Measurements from ENCODE around the gene PEAK1.

The PEAK1 gene, protein sequence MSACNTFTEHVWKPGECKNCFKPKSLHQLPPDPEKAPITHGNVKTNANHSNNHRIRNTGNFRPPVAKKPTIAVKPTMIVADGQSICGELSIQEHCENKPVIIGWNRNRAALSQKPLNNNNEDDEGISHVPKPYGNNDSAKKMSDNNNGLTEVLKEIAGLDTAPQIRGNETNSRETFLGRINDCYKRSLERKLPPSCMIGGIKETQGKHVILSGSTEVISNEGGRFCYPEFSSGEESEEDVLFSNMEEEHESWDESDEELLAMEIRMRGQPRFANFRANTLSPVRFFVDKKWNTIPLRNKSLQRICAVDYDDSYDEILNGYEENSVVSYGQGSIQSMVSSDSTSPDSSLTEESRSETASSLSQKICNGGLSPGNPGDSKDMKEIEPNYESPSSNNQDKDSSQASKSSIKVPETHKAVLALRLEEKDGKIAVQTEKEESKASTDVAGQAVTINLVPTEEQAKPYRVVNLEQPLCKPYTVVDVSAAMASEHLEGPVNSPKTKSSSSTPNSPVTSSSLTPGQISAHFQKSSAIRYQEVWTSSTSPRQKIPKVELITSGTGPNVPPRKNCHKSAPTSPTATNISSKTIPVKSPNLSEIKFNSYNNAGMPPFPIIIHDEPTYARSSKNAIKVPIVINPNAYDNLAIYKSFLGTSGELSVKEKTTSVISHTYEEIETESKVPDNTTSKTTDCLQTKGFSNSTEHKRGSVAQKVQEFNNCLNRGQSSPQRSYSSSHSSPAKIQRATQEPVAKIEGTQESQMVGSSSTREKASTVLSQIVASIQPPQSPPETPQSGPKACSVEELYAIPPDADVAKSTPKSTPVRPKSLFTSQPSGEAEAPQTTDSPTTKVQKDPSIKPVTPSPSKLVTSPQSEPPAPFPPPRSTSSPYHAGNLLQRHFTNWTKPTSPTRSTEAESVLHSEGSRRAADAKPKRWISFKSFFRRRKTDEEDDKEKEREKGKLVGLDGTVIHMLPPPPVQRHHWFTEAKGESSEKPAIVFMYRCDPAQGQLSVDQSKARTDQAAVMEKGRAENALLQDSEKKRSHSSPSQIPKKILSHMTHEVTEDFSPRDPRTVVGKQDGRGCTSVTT (N-terminal part only)

DNA sequence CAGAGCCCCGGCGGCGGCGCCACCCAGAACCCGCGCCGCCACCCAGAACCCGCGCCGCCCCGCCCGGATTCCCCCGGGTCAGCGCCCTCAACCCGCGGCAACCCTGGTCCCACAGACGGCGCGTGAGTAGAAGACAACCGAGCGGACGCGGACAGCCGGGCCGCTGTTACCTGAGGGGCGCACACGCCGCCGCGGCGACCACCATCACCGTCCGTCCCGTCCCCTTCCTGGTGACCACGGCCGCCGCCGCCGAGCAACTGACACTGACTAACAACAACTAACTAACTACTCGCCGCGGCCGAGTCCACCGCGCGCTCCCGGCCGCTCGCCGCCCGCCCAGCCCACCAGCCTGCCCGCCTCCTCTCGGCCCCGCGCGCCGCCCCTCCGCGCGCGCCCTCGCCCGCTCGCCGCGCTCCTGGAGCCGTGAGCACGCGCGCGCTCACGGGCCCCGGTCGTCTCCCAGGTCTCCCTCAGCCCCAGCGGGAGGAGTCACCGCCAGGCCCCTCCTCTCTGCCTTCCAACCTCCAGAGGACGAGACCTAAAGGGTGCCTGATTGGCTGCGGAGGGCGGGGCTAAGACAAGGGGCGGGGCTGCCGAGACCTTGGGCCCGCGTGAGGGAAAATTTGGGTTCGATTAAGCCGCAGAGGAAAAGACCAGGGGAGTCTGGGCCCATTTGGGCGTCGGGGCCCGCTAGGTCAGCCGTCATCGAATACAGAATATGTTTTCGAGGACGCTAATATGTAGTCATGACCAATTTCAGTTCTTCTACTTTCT, at the start of gene PEAK1:
Gene PEAK1 (minus strand): TSS at position 269 of the 774 bp plus-strand sequence. CDS start 238,178 bp downstream, outside the sequence.
- peak; percentile 75 to 100 (median 96) for DNase-seq

DNA sequence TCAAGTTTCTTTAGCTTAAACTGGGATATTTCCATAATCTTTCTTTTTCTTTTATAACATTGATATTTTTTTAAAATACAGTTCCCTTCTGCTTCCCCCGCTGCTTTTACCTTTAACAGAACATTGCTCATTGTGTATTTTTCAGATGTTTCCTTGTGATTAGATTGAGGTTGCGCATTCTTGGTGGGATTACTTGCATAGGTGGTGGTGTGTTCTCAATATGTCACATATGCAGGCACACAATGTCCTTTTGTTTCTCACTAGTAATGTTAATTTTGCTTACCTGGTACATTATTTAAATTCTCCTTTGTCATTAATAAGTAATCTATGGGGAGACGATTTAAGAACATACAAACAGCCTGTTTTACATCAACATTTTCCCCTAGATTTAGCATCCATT, 49.0 kb upstream of the PEAK1 start:
- no peak for DNase-seq

DNA sequence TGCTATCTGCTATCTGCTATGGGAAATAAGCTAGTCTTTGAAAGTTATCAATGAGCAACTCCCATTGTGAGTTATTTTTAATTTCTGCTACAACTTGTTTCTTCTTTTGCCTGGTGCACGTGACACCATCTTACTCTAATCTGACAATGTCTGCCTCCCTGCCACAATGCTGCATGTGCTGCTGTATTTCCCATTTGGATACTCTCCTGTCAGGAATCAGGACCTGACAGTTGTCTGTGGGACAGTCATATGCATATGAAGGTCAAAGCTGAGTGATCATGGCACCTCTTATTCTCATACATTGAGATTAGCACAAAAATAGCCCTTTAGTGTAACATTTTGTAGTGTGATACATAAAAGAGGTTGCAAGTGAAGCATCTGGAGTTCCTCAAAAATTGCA, 46.6 kb upstream of the PEAK1 start:
- DNase-seq, result no peak

DNA sequence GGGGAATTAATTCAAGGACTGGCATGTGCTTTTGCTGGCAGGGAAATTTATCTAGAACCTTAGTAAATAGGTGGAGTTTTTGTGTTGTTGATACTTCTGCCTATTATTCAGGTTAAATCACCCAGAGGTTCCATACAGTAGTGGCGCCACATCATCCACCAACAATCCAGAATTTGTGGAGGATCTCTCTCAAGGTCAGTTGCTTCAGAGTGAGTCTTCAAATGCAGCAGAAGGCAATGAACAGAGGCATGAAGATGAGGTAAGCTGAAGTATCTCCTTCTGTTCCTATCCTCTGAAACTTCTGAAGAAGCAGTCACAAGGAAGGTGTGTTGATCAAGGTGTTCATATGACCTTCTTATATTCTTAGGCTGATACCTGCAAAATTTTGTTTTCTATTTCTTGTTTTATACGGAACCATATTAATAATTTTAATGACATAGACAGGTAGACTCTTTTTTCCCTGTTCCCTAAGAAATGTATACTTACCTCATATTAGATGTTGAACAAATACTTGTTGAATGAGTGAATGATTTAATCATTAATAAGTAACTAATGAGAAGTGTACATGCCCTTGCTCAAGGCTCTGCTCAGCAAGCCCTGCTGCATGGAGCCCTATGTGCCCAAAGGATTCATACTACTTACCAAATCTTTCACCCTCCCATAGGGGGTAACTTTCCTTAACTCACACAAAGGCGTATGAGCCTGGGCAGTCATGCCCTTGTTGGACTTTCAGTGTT, 44.4 kb upstream of the PEAK1 start:
- no peak for DNase-seq

DNA sequence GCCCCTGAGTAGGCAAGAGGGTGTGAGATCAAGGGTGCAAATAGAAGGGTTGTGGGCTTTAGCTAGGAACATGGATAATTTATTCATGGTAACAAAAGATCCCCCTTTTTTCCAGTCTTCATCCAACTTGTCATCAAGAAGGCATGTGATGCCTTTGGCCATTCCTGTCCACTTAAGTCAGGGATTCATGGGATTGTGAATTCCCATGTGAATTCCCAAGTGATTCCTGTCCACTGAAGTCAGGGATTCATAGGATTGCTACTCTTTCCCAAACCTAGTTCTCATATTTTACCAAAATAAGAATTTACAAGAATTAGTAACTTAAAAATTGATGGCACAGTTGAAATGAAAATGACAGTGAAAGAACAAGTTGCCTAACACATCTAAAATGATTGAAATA, 41.6 kb upstream of the PEAK1 start:
- DNase-seq, result no peak

DNA sequence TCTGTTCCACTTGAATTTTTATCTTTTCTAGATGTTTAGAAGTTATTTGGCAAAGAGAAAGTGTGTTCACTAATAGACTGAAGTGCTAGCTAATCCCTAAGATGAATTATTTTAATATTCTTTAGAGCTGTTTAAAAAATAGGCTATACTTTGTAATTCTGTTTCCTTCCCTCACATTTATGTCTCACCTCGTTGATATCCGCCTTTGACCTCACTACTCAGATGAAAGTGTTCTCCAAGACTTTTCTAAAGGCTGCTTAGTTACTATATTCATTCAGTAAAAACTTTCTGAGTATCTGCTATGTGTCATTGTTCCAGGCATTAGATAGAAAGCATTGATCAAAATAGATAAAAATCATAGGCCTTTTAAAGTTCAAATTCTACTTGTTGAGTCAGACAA, 39.1 kb upstream of the PEAK1 start:
- DNase-seq, result no peak

DNA sequence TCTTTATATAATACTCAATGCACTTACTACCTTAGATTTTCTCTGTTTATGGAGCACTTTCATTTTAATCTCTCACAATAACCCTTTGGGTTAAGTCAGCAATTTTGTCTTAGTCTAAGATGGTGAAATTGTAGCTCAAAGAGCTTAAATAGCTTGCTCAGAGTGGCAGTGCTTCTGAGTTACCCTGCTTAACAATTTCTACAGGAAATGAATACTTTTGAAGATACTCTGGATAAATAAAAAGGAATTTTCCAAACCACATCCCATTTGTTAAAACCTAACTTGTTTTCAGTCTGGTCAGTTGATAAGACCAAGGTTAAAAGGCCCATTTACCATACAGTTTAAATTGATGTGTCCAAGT, 38.0 kb upstream of the PEAK1 start:
- DNase-seq, result no peak

DNA sequence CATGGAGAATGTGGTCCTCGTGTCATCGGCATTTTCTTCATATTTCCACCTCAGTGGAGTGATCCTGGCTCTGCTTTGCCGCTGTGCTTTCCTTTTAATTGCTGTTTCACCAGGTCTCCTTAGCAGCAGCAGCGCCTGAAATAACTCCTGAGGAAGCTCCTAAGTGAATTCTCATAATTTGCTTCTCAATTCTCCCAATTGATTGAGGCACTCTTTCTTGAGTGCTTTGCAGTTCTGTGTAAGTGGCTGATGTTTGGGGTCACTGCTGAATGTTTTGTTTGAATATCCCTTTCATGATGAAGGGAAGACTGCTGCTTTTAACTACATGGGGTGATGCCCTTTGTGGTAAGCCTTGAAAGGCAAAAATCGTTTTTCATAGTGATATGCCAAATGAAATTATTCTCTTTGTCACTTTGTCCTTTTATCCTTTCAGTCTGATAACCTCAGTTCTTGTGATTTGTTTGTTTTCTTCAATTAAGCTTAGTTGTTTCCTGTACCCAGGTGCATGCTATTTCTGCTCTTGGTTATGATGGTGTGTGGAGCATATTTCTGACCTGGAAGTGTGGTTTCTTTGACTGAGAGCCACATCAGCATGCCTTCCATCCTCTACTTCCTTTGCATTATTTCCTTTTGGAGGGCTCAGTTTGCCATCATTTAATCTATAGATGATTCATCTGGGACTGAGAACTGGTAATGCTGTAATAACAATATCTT, 37.4 kb upstream of the PEAK1 start:
- DNase-seq, result peak in 5 of 56 donors; percentile 5 to 8 (median 6)

DNA sequence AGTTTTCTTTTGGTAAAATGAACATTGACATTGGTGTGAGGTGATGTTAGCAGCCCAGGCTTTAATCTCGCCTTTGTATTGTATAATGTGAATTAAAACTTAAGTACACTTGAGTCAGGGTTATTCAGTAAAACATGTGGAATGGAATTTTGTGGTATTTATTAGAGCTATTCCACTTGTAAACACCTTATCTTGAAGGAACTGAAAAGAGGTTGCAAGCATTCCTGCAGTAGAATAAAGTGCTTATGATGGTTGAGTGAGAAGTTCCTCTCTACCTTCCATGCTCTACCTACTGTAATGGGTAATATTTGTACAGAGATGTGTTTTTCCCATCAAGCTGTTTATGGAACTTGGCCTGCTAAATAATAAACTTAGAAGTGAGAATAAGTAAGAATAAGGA, 36.8 kb upstream of the PEAK1 start:
- no peak for DNase-seq

DNA sequence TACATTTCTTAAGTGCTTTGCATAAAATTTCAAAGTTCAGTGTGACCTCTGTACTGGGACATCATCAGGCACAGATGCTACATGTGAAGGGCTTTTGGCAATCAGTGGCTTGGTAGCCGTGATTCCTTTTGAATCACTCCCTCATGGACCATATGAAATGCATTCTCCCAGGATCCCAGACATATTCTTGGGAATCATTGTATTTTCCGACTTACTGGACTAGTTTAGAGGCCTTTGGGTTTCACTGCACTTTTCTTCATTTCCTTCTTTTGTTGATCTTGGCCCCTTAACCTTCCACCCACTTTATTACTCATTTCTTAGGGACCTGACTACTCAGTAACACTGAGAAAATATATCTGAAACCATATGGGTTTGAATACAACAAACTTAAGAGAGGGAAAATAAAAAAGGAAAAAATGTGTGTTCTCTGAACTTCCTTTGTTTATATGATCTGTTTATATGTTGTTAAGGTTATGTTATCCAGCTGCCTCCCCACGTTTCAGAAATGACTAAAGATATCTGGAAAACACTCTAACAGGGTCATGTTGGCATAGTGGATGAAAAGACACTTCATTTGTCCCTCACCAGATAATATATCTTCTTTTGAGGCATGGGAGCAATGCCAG, 35.9 kb upstream of the PEAK1 start:
- DNase-seq, result no peak

DNA sequence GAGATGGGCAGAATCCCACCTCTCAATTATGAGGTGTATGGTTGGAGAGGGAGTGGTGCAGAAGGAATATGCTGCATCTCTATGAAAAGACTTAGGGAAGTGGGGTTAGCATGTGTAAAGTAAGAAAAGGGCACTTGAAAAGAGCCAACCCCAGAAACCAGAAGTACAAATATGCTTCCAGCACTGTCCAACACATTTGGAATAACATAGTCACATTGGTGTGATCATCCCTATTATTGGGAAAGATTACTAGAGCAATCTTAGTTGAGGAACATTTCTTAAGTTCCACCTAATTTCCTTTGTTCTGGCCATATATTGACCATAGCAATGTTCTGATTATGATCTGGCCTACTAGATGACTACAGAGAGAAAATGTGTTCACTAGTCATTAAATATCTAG, 35.0 kb upstream of the PEAK1 start:
- no peak for DNase-seq

DNA sequence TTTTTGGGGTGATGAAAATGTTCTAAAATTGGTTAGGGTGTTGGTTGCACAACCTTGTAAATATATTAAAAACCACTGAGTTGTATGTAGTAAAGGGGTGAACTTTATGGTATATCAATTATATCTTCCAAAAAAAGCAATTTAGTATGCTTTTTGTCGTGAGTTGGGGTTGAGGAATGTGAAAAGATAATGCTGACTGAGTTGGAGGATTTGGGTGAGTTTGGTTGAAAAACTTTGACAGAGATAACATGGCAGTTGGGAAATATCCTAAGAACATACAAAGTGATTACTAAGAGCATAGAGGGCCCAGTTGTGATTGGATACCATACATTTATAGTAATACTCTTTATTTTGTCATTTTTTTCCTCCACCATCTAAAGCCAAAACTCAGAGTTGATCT, 34.4 kb upstream of the PEAK1 start:
- DNase-seq, result no peak

DNA sequence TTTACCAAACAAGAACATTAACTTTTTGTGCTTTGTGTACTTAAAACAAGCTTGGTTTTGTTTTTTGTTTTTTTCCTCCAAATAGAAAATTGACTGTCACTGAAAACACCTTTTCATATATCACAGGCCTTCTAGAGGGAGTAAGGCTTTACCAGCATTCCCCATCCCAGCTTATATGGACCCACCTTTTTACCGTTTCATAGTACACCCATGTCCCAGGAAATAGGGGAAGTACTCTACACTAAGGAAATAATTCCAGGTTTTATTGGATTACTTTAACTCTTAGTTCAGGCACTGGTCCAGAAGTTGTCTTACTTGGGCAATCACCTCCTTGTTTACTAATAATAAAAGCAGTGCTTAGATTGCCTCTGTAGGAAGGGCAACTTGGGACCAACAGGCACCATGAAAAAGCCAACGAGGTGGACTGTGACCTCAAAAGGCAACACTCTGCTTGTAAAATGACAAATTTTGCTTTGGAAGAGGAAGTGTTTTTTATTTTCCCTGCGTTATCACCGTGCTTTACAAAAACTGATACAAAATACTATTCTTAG, 27.0 kb upstream of the PEAK1 start:
- no peak for DNase-seq

DNA sequence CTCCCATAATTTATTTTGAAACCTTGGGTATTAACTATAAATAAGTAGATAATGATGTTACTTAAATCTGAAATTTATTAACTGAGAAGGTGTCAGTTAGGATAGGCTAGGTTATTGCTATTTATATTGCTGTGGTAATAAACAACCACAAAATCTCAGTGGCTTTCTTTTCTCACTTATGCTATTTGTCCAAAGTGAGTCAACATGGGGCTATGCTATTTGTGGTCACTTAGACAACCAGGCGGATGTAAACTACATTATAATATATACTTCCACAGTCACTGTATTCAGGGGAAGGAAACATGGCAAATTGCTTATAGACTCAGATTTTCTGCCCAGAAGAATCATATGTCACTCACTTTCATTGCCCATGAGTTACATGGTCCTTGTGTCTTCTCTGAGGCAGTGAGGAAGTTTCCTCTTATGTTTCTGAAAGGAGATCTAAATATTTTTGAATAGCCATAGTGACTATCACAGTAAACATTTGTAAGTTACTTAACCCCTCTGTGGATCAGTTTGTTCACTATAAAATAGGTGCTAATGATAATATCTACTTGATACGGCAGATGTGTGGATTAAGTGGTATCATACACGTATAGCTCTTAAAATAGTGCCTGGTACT, 20.6 kb upstream of the PEAK1 start:
- no peak for DNase-seq

DNA sequence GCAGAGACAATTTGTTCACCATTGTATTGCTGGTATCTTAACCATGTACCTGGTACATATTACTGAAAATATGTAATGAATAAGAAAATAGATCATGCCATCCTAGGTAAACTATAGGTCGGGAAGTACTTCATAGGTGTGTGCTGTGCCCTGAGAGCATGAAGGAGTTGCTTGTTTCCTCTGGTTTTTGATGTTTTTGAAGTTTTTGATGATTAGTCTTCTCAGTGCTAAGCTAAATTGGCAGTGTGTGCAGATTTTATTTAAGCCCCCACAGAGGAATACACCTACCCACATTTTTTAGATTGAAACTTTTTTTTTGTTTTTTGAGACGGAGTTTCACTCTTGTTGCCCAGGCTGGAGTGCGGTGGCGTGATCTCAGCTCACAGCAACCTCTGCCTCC, 17.4 kb upstream of the PEAK1 start:
- DNase-seq, result no peak

DNA sequence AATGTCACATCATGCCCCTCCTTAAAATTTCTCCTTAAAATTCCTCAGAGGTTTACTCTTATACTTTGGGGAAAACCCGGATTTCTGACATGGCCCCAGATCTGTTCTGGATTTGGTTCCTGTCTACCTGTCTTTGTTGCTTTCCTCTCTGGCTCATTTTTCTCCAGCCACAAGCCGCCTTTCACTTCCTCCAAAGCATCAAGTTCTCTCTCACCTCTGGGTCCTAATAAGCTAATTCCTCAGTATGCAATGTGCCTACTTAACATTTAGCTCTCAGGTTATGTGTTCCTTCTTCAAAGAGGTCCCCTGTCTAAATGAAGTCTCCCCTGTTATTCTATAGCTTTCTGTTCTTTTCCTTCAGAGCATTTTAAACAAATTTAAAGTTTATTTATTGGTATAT, 16.9 kb upstream of the PEAK1 start:
- no peak for DNase-seq

DNA sequence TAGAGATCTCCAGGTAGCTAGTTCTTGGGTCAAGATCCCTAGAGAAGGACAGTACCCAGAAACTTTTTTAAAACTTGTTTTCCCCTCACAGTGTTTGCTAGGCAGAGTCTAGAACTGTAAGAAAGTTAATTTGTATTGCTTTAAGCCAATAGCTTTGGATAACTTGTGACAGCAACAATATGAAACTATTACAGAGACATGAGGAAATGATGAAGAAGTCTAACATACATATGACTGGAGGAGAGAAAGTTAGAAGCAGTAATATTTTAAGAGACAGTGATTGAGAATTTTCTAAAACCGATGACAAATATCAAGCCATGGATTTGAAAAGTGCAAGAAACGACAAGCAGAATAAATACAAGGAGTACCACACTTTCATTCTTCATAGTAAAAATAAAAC, 10.7 kb upstream of the PEAK1 start:
- DNase-seq, result no peak

DNA sequence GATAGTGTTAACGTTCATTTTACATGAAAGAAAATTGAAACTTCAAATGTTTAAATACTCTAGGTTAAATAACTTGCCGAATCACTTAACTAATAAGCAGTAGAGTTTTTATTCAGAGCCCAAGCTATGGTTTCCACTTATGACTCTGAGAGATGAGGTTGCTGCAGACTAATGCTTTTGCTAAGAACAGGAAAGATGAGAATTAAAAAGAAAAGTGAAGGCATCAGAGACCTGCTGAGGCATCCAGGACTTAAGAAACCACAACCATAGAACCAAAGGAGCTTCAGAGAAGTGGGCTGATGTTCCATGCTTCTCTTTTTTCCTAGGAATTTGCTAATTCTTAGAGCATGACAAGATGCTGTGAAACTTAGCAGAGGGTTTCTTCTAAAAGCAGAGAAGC, 10.3 kb upstream of the PEAK1 start:
- no peak for DNase-seq

DNA sequence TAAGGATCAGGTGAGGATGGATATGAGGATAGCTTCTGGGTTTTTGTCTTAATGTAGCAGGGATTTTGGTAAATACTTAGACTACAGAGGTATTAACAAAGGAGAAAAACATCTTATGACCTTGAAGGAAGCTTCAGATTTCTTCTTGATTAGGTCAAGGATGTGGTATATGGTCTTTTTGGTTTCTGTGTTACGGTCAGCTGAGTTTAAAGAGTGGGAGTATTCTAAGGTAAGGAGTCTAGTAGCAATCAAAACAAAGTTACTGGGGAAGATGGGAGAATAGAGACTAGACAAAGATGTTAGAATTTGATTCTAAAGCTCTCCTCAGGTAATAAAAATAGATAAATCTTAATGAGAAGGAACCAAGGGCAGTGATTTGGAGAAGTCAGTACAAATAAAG, 7.0 kb upstream of the PEAK1 start:
- DNase-seq, result no peak
